Endothelial cell of umbilical vein (primary cell): ENCODE measurements around the gene CACNA1A. TPM values are rescaled to one million over a fixed set of nuclear protein-coding genes. Genes with fewer than 3 reads are reported as not detected.

Experiments used
- BruUV-seq: library from RNA; stranded (reverse); fragments of 400-500 nt; replicated peaks from 2 replicates; lab custom pipeline; 2021; lab: Mats Ljungman, UMichigan
- CTCF ChIA-PET: fragments of 300-600, 350-600 bp; sonication (Branson Sonifier 250); formaldehyde crosslinking; loops from one replicate; lab custom pipeline; 2021; ENCODE audit warnings: antibody characterized with exemption, inconsistent platforms; lab: Charles Lee
- POLR2A ChIA-PET: fragments of 300-600, 350-600 bp; sonication (Branson Sonifier 250); formaldehyde crosslinking; loops from one replicate; lab custom pipeline; 2021; ENCODE audit warnings: antibody characterized with exemption, inconsistent platforms; lab: Charles Lee
- DNase-seq: peaks from one replicate; pipeline ENCODE4 v3.0.0-alpha.2; 2011; ENCODE audit warnings: low read depth, low spot score
- FAIRE-seq: peaks from 2 replicates; lab custom pipeline; 2011; peaks lifted over from hg19 to GRCh38; lab: Jason Lieb, UNC
- H2AFZ ChIP-seq: 2 replicates; pipeline ENCODE4 v1.6.0; 2012; ENCODE audit warnings: low read depth, low read length, control low read depth, inconsistent platforms
- H3K27ac ChIP-seq: 2 replicates; pipeline ENCODE4 v1.5.1; 2011; ENCODE audit warnings: low read depth, mild to moderate bottlenecking, control low read depth, low read length, moderate library complexity; ENCODE audit not compliant: insufficient read depth
- H3K27me3 ChIP-seq, 2 experiments: 2 replicates each; pipeline versions ENCODE4 v1.6.0 to v1.6.1; 2011; ENCODE audit warnings: low read length in 2 of 2, mixed read lengths in 1 of 2; ENCODE audit not compliant: control insufficient read depth in 2 of 2, insufficient read depth in 2 of 2
- H3K36me3 ChIP-seq, 2 experiments: 2 replicates in 1 of 2; 3 replicates in 1 of 2; pipeline ENCODE4 v1.5.1; 2011; ENCODE audit warnings: low read length in 2 of 2, mild to moderate bottlenecking in 1 of 2, moderate library complexity in 1 of 2; ENCODE audit not compliant: control insufficient read depth in 2 of 2, insufficient read depth in 2 of 2; ENCODE audit errors: extremely low read depth in 1 of 2
- H3K4me1 ChIP-seq: 3 replicates; pipeline ENCODE4 v1.5.1; 2011; ENCODE audit warnings: mild to moderate bottlenecking, low read length; ENCODE audit not compliant: control insufficient read depth, insufficient read depth; ENCODE audit errors: extremely low read depth
- H3K4me2 ChIP-seq: 2 replicates; pipeline ENCODE4 v1.6.1; 2011; ENCODE audit warnings: low read length, control low read depth, mixed read lengths; ENCODE audit not compliant: insufficient read depth
- H3K4me3 ChIP-seq, 3 experiments: fragments of 200-600 bp in 1 of 3; sonication (generic), shearing (Covaris generic) in 1 of 3; replicated peaks in 1 of 3; 2 replicates each; pipeline ENCODE4 v1.5.1; 2011 to 2016; ENCODE audit warnings: control low read depth in 3 of 3, low read length in 3 of 3, mild to moderate bottlenecking in 2 of 3, inconsistent platforms in 1 of 3, low read depth in 1 of 3, moderate library complexity in 1 of 3; ENCODE audit not compliant: insufficient read depth in 1 of 3
- H3K79me2 ChIP-seq: 2 replicates; pipeline ENCODE4 v1.6.0; 2012; ENCODE audit warnings: low read length, inconsistent platforms; ENCODE audit not compliant: control insufficient read depth, insufficient read depth
- H3K9ac ChIP-seq: replicated peaks from 2 replicates; pipeline ENCODE3; 2011; ENCODE audit warnings: low read length, control low read depth; ENCODE audit not compliant: insufficient read depth; ENCODE audit errors: extremely low read depth
- H3K9me1 ChIP-seq: replicated peaks from 3 replicates; pipeline ENCODE4 v1.6.0; 2011; ENCODE audit warnings: mild to moderate bottlenecking, low read length; ENCODE audit not compliant: control insufficient read depth, insufficient read depth; ENCODE audit errors: extremely low read depth
- H3K9me3 ChIP-seq: replicated peaks from 2 replicates; pipeline ENCODE4 v1.5.1; 2012; ENCODE audit warnings: low read length, inconsistent platforms; ENCODE audit not compliant: control insufficient read depth, insufficient read depth
- H4K20me1 ChIP-seq: replicated peaks from 2 replicates; pipeline ENCODE3; 2011; ENCODE audit warnings: mild to moderate bottlenecking, low read length; ENCODE audit not compliant: control insufficient read depth, insufficient read depth; ENCODE audit errors: extremely low read depth
- CTCF ChIP-seq, 2 donors: IDR thresholded peaks; 1 replicate in 1 of 2; 2 replicates in 1 of 2; pipeline ENCODE4 v1.5.1; 2011; ENCODE audit warnings: low read length in 2 of 2, mild to moderate bottlenecking in 2 of 2, moderate library complexity in 2 of 2, control low read depth in 1 of 2, inconsistent platforms in 1 of 2, low read depth in 1 of 2; ENCODE audit not compliant: insufficient read depth in 1 of 2; ENCODE audit errors: extremely low read depth in 1 of 2
- EZH2 ChIP-seq: IDR thresholded peaks from 2 replicates; pipeline ENCODE4 v1.6.1; 2012; ENCODE audit warnings: borderline replicate concordance, low read depth, mild to moderate bottlenecking, moderate library complexity, low read length, inconsistent platforms; ENCODE audit not compliant: severe bottlenecking
- FOS ChIP-seq: IDR thresholded peaks from 2 replicates; pipeline ENCODE4 v1.6.1; 2011; ENCODE audit warnings: mild to moderate bottlenecking, low read length, moderate library complexity, borderline replicate concordance; ENCODE audit not compliant: insufficient read depth
- GATA2 ChIP-seq: IDR thresholded peaks from 2 replicates; pipeline ENCODE4 v1.7.0; 2011; ENCODE audit warnings: low read depth, mild to moderate bottlenecking, moderate library complexity, mixed read lengths, low read length; ENCODE audit not compliant: insufficient read length, insufficient read depth
- JUN ChIP-seq: IDR thresholded peaks from 2 replicates; pipeline ENCODE4 v1.6.1; 2011; ENCODE audit warnings: borderline replicate concordance, low read depth; ENCODE audit not compliant: insufficient read length, insufficient read depth
- MYC ChIP-seq: IDR thresholded peaks from one replicate; pipeline ENCODE4 v1.6.1; 2011; ENCODE audit warnings: mild to moderate bottlenecking, low read depth, low read length
- POLR2A ChIP-seq: IDR thresholded peaks from 2 replicates; pipeline ENCODE4 v1.6.1; 2012; ENCODE audit warnings: low read depth, mild to moderate bottlenecking, control low read depth, low read length
- POLR2AphosphoS5 ChIP-seq: IDR thresholded peaks from 2 replicates; pipeline ENCODE4 v1.6.1; 2012; ENCODE audit warnings: low read depth, mild to moderate bottlenecking, control low read depth, low read length, moderate library complexity; ENCODE audit not compliant: insufficient read depth
- dilution Hi-C: fragments of 300-500 bp; cut with MboI; formaldehyde crosslinking; loops from one replicate; pipeline ENCODE4 v1.15.0; 2019; ENCODE audit warnings: low sequenced_read_pairs; ENCODE audit not compliant: extremely low pct_ligation_motif_present
- intact Hi-C: fragments of 100-400 bp; cut with micrococcal nuclease; formaldehyde crosslinking; loops from one replicate; pipeline ENCODE4 v1.10.0; 2022
- polyA plus RNA-seq, 4 experiments: library from polyadenylated mRNA; depleted of rRNA in 3 of 4; stranded (reverse) in 3 of 4; unstranded in 1 of 4; fragments of >200 nt; gene quantifications; 2 replicates each; pipeline versions ENCODE4 v1.2.1 to v1.2.3, GENCODE V29; 2011 to 2012; ENCODE audit warnings: missing spikeins in 1 of 4
- total RNA-seq: library from RNA; stranded (reverse); gene quantifications from 2 replicates; pipeline ENCODE4 v1.2.3, GENCODE V29; 2021
- TF ChIP-seq, protein P1 (sequence below): IDR thresholded peaks from 2 replicates; pipeline ENCODE4 v1.6.1; 2011; ENCODE audit not compliant: insufficient read depth, insufficient read length

Gene CACNA1A
- total and polyA plus RNA-seq, 2 donors (not counting 3 experiments of a cell fraction or from before 2014, with no cell fraction given), result 0.17 to 0.38 TPM

GRCh38 chr19:13215572-13216380 is 290.5 kb downstream of the CACNA1A start:
- CTCF ChIA-PET, result no interaction called here
- H3K9me1 ChIP-seq, result no peaks in the 10 kb centered on the region
- dilution Hi-C loops (no loop called here), intact Hi-C loops (no loop called here)
- H3K4me2 ChIP-seq, result no peak overlapping the region
- H3K9me3 ChIP-seq, result no peaks in the 10 kb centered on the region
- H2AFZ ChIP-seq, result no peak overlapping the region
- H3K9ac ChIP-seq, result no peak overlapping the region
- H3K4me3 ChIP-seq, result no peak overlapping the region
- DNase-seq (no peak), FAIRE-seq (no peak)
- H3K27ac ChIP-seq, result no peak overlapping the region
- no TSS peak for BruUV-seq
- TF ChIP-seq MYC (no peak), GATA2 (no peak), JUN (no peak), POLR2AphosphoS5 (no peak), EZH2 (no peak), FOS (no peak), CTCF (IDR thresholded peaks at IDR 0.05; ENCODE audit: extremely low read depth in 1 of 2, insufficient read depth in 1 of 2, low read depth in 1 of 2, low read length in 2 of 2) (no peak), POLR2A (no peak)
- TF ChIP-seq, protein P1, sequence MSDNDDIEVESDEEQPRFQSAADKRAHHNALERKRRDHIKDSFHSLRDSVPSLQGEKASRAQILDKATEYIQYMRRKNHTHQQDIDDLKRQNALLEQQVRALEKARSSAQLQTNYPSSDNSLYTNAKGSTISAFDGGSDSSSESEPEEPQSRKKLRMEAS, result no peak
- POLR2A ChIA-PET, result interaction anchor here (0.7 kb wide), 1 partner anchor 46 kb away, joined by 5 read pairs; no protein-coding TSS in a partner anchor
- H3K36me3 ChIP-seq, result no peaks in the 10 kb centered on the region
- no peaks in the 10 kb centered on the region for H3K4me1 ChIP-seq
- no peaks in the 10 kb centered on the region for H3K27me3 ChIP-seq
- no peaks in the 10 kb centered on the region for H4K20me1 ChIP-seq
- no peaks in the 10 kb centered on the region for H3K79me2 ChIP-seq
